IPS-18a (cell line): ENCODE results near the gene POLR2F.

ENCODE experiments used
- H3K27ac ChIP-seq: one replicate; pipeline ENCODE4 v1.5.1; 2013; ENCODE audit warnings: low read length
- H3K27me3 ChIP-seq: one replicate; pipeline ENCODE4 v1.6.1; 2013; ENCODE audit warnings: mild to moderate bottlenecking, low read length; ENCODE audit not compliant: control insufficient read depth, insufficient read depth
- H3K36me3 ChIP-seq: one replicate; pipeline ENCODE4 v1.6.1; 2013; ENCODE audit warnings: low read depth, low read length; ENCODE audit not compliant: control insufficient read depth
- H3K4me1 ChIP-seq: one replicate; pipeline ENCODE4 v1.6.1; 2013; ENCODE audit warnings: low read depth, low read length; ENCODE audit not compliant: control insufficient read depth
- H3K4me3 ChIP-seq: one replicate; pipeline ENCODE4 v1.5.1; 2013; ENCODE audit warnings: low read length
- H3K9ac ChIP-seq: one replicate; pipeline ENCODE4 v1.6.1; 2013; ENCODE audit warnings: mild to moderate bottlenecking, low read length, moderate library complexity
- H3K9me3 ChIP-seq: one replicate; pipeline ENCODE4 v1.6.1; 2013; ENCODE audit warnings: low read depth, low read length; ENCODE audit not compliant: control insufficient read depth

Gene POLR2F

GRCh38 chr22:37986371-37986770 lies 32.9 kb downstream of the POLR2F start:
- Histone ChIP-seq H3K27me3 (peaks cover 12% of the 10 kb centered on the region), H3K4me3 (no peak overlapping the region), H3K36me3 (no peaks in the 10 kb centered on the region), H3K27ac (no peak overlapping the region), H3K9ac (no peak overlapping the region), H3K9me3 (no peaks in the 10 kb centered on the region), H3K4me1 (peaks cover 2% of the 10 kb centered on the region)

GRCh38 chr22:37989146-37990045 lies 35.9 kb downstream of the POLR2F start:
- Histone ChIP-seq H3K4me1 (peaks cover 2% of the 10 kb centered on the region), H3K27me3 (no peaks in the 10 kb centered on the region), H3K27ac (no peak overlapping the region), H3K36me3 (no peaks in the 10 kb centered on the region), H3K4me3 (no peak overlapping the region), H3K9ac (no peak overlapping the region), H3K9me3 (no peaks in the 10 kb centered on the region)

- no peak overlapping the region for H3K27ac ChIP-seq
- no peaks in the 10 kb centered on the region for H3K4me1 ChIP-seq
- no peaks in the 10 kb centered on the region for H3K36me3 ChIP-seq
- H3K9me3 ChIP-seq: no peaks in the 10 kb centered on the region
- no peak overlapping the region for H3K9ac ChIP-seq
- H3K4me3 ChIP-seq: no peak overlapping the region
- H3K27me3 ChIP-seq: no peaks in the 10 kb centered on the region
These were observed 36.8 kb downstream of the POLR2F start for GRCh38 chr22:37990301-37990700.

GRCh38 chr22:37990862-37991261 lies 37.4 kb downstream of the POLR2F start:
- no peak overlapping the region for H3K27ac ChIP-seq
- no peak overlapping the region for H3K4me3 ChIP-seq
- H3K9me3 ChIP-seq: no peaks in the 10 kb centered on the region
- no peaks in the 10 kb centered on the region for H3K27me3 ChIP-seq
- no peaks in the 10 kb centered on the region for H3K4me1 ChIP-seq
- no peaks in the 10 kb centered on the region for H3K36me3 ChIP-seq
- H3K9ac ChIP-seq: no peak overlapping the region

GRCh38 chr22:37991731-37992442 lies 38.4 kb downstream of the POLR2F start:
- Histone ChIP-seq H3K27me3 (no peaks in the 10 kb centered on the region), H3K27ac (no peak overlapping the region), H3K9ac (no peak overlapping the region), H3K4me1 (no peaks in the 10 kb centered on the region), H3K9me3 (no peaks in the 10 kb centered on the region), H3K4me3 (no peak overlapping the region), H3K36me3 (no peaks in the 10 kb centered on the region)

- H3K9me3 ChIP-seq: no peaks in the 10 kb centered on the region
- H3K27me3 ChIP-seq: no peaks in the 10 kb centered on the region
- no peaks in the 10 kb centered on the region for H3K4me1 ChIP-seq
- H3K36me3 ChIP-seq: no peaks in the 10 kb centered on the region
- no peak overlapping the region for H3K27ac ChIP-seq
- no peak overlapping the region for H3K4me3 ChIP-seq
- no peak overlapping the region for H3K9ac ChIP-seq
These were observed 40.5 kb downstream of the POLR2F start for GRCh38 chr22:37994049-37994448.

- Histone ChIP-seq H3K4me3 (no peak overlapping the region), H3K4me1 (no peaks in the 10 kb centered on the region), H3K36me3 (no peaks in the 10 kb centered on the region), H3K9ac (no peak overlapping the region), H3K27ac (no peak overlapping the region), H3K27me3 (no peaks in the 10 kb centered on the region), H3K9me3 (no peaks in the 10 kb centered on the region)
These were observed 41.5 kb downstream of the POLR2F start for GRCh38 chr22:37994982-37995381.

GRCh38 chr22:37995460-37995859 lies 42.0 kb downstream of the POLR2F start:
- H3K4me3 ChIP-seq: no peak overlapping the region
- H3K9me3 ChIP-seq: no peaks in the 10 kb centered on the region
- H3K4me1 ChIP-seq: no peaks in the 10 kb centered on the region
- H3K36me3 ChIP-seq: no peaks in the 10 kb centered on the region
- H3K27me3 ChIP-seq: no peaks in the 10 kb centered on the region
- H3K27ac ChIP-seq: no peak overlapping the region
- H3K9ac ChIP-seq: no peak overlapping the region

GRCh38 chr22:37996079-37996478 lies 42.6 kb downstream of the POLR2F start:
- Histone ChIP-seq H3K27me3 (no peaks in the 10 kb centered on the region), H3K9me3 (no peaks in the 10 kb centered on the region), H3K36me3 (no peaks in the 10 kb centered on the region), H3K27ac (no peak overlapping the region), H3K4me1 (no peaks in the 10 kb centered on the region), H3K9ac (no peak overlapping the region), H3K4me3 (no peak overlapping the region)

GRCh38 chr22:37996515-37997246 lies 43.2 kb downstream of the POLR2F start:
- Histone ChIP-seq H3K4me1 (no peaks in the 10 kb centered on the region), H3K4me3 (no peak overlapping the region), H3K9ac (no peak overlapping the region), H3K9me3 (no peaks in the 10 kb centered on the region), H3K27me3 (no peaks in the 10 kb centered on the region), H3K36me3 (no peaks in the 10 kb centered on the region), H3K27ac (no peak overlapping the region)

- no peaks in the 10 kb centered on the region for H3K27me3 ChIP-seq
- H3K36me3 ChIP-seq: no peaks in the 10 kb centered on the region
- no peak overlapping the region for H3K27ac ChIP-seq
- H3K9ac ChIP-seq: no peak overlapping the region
- no peak overlapping the region for H3K4me3 ChIP-seq
- H3K4me1 ChIP-seq: no peaks in the 10 kb centered on the region
- H3K9me3 ChIP-seq: no peaks in the 10 kb centered on the region
These were observed 45.0 kb downstream of the POLR2F start for GRCh38 chr22:37998543-37998942.
